Activated T-helper 1 cell treated with Interleukin-2 at 50 U/mL for 16 hours (primary cell): ENCODE measurements around the gene ANKH.

ENCODE experiments used
- DNase-seq: peaks from one replicate; pipeline ENCODE4 v3.0.0-alpha.2; 2020; ENCODE audit warnings: low read depth

The ANKH gene

DNA sequence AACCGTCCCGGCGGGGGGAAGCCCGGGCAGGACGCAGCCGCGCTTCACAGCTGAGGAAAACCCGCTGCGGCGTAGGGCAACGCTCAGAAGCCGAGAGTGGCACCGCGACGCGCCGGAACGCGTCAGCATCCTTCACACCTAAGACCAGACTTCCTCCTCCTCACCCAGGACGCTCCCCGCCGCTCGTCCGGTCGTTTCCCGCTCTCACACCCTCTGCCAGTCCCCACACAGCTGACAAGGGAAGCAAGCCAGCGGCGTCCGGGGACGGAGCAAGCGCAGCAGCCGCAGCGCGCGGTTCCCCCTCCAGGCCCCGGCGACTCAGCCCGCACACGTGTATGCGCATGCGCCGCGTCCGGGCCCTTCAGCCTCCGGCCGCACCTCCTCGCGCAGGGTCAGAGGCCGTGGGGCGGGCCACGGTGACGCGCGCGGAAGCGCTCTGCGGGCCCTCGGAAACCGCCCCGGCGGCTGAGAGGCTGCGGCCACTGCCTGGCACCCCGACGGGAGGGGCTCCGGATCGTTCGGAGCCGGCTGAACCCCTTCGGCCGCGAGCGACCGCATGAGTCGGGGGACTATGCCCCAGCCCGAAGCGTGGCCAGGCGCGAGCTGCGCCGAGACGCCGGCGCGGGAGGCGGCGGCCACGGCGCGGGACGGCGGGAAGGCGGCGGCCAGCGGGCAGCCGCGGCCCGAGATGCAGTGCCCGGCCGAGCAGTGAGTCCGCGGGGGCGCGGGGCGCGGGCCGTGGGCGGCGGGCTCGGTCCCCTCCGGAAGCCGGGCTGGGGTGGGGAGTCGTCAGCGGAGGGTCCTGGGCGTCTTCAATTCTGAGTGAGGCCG, 207.1 kb downstream of the ANKH start, which contains the start of gene OTULIN:
TSS of gene OTULIN (plus strand) at position 449 of the 831 bp plus-strand sequence. CDS start at position 557, 108 bp downstream.
- peak; percentile 76 for DNase-seq

DNA sequence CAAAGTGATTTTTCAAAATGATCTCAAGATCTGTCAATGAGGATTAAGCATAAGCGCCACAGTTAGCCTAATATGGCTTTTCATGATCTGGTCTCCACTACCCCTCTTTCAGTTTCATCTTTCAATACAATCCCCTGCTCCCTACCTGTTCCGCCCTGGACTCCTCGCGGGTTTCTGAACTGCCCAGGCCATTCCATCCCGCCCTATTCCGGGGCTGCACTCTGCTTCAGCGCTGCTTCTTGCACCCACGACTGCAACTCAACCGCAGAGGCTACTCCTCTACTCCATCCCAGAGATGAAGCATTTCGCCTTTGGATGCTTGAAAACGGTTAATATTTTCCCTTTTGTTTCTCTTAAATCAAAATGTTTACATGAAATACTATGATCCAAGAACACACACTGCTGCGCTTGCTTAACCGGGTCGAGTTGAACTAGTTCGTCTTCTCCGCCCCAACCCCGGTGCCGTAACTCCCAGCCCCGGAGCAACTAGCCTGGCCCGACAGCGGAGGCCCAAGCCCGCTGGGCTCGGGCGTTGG, 207.8 kb downstream of the ANKH start:
- no peak for DNase-seq

DNA sequence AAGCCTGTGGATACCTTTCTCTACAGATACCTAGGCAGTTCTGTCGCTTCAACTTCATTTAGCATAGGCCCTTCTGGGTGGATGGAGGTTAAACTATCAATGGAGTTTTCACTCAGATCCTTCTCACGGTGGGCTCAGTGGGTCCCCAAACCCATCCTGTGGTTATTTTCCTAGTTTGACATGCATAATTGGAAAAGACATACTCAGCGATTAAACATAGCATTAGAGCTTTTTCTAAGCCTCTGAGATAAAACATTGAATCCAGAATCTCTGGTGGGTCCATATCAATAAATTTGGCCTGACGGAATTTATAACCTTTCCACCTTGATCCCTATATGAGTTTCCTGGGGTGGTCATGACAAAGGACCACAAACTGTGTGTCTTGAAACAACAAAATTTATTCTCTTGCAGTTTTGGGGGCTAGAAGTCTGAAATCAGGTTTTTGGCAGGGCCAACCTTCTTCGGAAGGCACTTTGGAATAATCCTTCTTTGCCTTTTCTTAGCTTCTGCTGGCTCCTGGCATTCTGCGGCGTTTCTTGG, 208.8 kb downstream of the ANKH start:
- DNase-seq, result no peak

DNA sequence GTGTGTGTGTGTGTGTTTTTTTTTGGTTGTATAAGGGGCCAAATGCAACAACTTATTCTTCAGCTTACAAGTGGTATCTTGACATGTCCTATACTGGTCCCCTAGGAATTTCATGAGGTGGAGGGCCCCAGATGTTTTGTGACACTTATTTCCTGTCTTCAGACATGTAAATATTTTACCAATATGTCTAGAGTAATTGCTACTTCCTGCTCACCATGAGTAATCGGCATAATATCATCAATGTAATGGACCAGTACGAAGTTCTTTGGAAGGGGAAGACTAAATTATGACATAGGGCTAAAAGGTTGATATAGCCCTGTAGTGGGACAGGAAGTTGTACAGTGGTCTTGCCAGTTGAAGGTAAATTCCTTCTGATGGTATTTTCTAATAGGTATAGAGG, 210.7 kb downstream of the ANKH start:
- no peak for DNase-seq

DNA sequence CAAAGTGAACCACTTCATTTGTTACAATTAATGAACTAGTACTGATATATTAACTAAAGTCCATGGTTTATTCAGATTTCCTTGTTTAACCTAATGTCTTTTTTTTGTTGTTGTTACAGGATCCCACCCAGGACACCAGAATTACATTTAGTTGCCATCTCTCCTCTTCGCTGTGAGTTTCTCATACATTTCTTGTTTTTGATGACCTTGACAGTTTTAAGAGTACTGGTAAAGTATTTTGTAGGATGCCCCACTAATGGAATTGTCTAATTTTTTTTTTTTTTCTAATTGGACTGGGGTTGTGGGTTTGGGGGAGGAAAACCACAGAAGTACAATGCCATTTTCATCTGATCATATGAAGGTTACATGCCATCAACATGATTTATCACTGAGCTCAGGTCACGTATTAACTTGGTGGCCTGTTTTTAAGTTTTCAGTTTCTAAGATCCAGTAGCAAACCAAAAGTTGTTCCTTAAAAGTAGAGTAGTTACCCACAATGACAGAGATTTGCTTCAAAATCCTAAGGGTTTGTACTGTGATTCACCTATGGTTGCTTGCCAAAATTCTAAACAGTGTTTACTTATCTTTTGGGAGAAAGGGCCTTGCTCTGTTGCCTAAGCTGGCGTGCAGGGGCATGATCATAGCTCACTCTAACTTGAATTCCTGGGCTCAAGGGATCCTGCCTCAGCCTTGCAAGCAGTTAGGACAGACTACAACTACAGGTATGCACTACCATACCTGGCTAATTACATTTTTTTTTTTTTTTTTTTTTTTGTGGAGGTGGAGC, 211.6 kb downstream of the ANKH start:
- DNase-seq, result no peak

DNA sequence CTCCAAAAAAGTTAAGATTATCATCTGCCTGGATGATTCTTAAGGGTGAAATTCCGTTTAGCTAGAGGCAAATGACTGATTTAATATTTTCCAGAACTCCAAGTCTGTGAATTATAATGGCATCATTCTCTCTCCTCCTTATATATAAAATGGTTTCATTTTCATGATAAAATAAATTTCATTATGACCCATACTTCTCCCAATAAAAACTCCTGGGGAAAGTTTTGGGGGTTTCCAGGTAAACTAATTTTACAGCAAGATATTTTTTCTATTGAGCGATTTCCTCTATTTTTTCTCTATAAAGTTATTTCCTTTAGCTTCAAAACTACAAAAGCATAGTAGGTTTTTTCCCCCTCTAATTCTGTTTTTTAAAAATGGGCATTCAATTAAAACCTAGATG, 214.7 kb downstream of the ANKH start:
- DNase-seq, result no peak

DNA sequence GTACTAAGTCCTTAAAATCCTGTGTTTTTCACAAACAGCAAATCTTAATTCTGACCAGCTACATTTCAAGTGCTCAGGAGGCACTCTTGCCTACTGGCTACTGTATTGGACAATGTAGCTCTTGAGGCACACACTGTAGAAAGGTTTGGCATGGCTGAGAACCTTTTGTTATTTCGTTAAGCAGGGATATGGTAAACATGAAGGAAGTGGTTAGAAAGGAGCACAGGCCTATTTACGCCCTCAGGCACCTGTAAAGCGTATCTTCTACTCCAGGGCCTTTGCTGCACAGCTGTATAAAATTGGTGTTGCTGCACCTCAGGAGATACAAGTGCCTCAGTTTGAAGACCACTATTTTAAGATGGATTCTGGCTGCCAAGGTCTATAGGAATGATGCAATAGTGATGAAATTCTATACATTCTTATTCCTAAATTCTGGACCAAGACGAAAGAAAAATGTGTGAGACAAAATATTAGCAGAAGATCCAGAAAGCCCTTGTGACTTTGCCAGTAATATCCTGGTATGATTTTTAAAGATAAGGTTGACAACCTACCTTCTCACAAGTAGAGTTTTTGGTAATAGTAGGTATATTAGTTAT, 216.3 kb downstream of the ANKH start:
- DNase-seq, result no peak
